Osteocyte (in vitro differentiated cells): ENCODE measurements around the gene GLT1D1. TPM values are rescaled to one million over a fixed set of nuclear protein-coding genes. Genes with fewer than 3 reads are reported as not detected.
"Not testable (repeated sequence)": the region's sequence is repeated elsewhere in the genome, so short reads cannot be mapped to it uniquely, and the experiment has no call there.

ENCODE experiments used
- DNase-seq: peaks from one replicate; pipeline ENCODE4 v3.0.0; 2021; ENCODE audit warnings: mixed read lengths; ENCODE audit not compliant: unreplicated experiment; ENCODE audit errors: extremely low spot score
- H3K27ac Mint-ChIP-seq: one replicate; pipeline ENCODE4 v1.8.0; 2021; ENCODE audit warnings: mild to moderate bottlenecking, mixed read lengths; ENCODE audit not compliant: unreplicated experiment
- H3K27me3 Mint-ChIP-seq: one replicate; pipeline ENCODE4 v1.8.0; 2021; ENCODE audit warnings: mixed read lengths; ENCODE audit not compliant: unreplicated experiment
- H3K36me3 Mint-ChIP-seq: one replicate; pipeline ENCODE4 v1.8.0; 2021; ENCODE audit warnings: mixed read lengths; ENCODE audit not compliant: unreplicated experiment
- H3K4me1 Mint-ChIP-seq: one replicate; pipeline ENCODE4 v1.8.0; 2021; ENCODE audit warnings: mixed read lengths; ENCODE audit not compliant: unreplicated experiment
- H3K4me3 Mint-ChIP-seq: one replicate; pipeline ENCODE4 v1.8.0; 2021; ENCODE audit warnings: mild to moderate bottlenecking, moderate library complexity, mixed read lengths; ENCODE audit not compliant: unreplicated experiment
- H3K9me3 Mint-ChIP-seq: one replicate; pipeline ENCODE4 v1.8.0; 2021; ENCODE audit warnings: mixed read lengths; ENCODE audit not compliant: unreplicated experiment
- total RNA-seq: library from RNA; stranded (reverse); gene quantifications from 2 replicates; pipeline ENCODE4 v1.2.1, GENCODE V29; 2021
- TF ChIP-seq, protein P1 (sequence below): fragments of 200-600 bp; sonication (generic); IDR thresholded peaks from 2 replicates; pipeline ENCODE4 v1.5.0; 2021; ENCODE audit warnings: antibody characterized with exemption, mild to moderate bottlenecking, moderate library complexity

The GLT1D1 gene
- total RNA-seq, 1 donor from 2014 or later = 0.11 TPM

GRCh38 chr12:128827724-128828123 lies 25.6 kb upstream of the GLT1D1 start:
- no peak for DNase-seq
- TF ChIP-seq, protein P1, sequence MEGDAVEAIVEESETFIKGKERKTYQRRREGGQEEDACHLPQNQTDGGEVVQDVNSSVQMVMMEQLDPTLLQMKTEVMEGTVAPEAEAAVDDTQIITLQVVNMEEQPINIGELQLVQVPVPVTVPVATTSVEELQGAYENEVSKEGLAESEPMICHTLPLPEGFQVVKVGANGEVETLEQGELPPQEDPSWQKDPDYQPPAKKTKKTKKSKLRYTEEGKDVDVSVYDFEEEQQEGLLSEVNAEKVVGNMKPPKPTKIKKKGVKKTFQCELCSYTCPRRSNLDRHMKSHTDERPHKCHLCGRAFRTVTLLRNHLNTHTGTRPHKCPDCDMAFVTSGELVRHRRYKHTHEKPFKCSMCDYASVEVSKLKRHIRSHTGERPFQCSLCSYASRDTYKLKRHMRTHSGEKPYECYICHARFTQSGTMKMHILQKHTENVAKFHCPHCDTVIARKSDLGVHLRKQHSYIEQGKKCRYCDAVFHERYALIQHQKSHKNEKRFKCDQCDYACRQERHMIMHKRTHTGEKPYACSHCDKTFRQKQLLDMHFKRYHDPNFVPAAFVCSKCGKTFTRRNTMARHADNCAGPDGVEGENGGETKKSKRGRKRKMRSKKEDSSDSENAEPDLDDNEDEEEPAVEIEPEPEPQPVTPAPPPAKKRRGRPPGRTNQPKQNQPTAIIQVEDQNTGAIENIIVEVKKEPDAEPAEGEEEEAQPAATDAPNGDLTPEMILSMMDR = no peak
- Mint-ChIP-seq H3K27ac (no peak overlapping the region), H3K27me3 (no peaks in the 10 kb centered on the region), H3K9me3 (no peaks in the 10 kb centered on the region), H3K4me3 (no peak overlapping the region), H3K36me3 (no peaks in the 10 kb centered on the region), H3K4me1 (peaks cover 13% of the 10 kb centered on the region)

DNA sequence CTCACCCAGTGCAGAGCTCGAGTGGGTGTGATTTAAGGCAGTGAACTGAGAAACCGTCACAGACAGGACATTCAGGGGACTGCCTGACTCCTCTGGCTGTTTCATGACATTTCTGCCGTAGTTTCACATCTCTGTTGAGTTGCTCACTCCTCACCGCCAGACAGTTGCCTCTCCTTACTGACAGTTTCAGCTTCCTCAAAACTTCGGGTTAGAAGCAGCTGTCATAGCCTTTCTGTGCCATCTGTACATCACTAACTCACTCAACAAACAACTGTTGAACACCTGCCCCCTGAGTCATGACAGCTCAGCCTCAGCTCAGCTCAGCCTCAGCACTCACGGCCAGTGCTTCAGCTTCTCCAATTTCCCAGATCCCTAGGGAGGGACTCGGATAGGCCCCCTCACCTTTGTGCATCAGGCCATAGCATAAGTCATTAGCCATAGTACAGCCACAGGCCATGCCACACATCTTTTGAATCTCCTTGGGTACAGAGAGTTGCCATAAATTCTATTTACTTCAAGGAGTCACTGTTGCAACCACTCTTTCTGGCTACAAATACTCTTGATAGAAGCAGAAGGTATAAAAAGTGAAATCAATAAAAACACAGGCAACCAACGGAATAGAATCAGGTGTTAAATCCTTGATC lies 23.3 kb upstream of the GLT1D1 start:
- H3K27ac Mint-ChIP-seq = no peak overlapping the region
- H3K27me3 Mint-ChIP-seq = no peaks in the 10 kb centered on the region
- H3K4me3 Mint-ChIP-seq = no peak overlapping the region
- no peak for DNase-seq
- H3K36me3 Mint-ChIP-seq = no peaks in the 10 kb centered on the region
- TF ChIP-seq, protein P1 = no peak
- H3K4me1 Mint-ChIP-seq = peaks cover 2% of the 10 kb centered on the region
- H3K9me3 Mint-ChIP-seq = no peaks in the 10 kb centered on the region

GRCh38 chr12:128830505-128830893 lies 22.8 kb upstream of the GLT1D1 start:
- TF ChIP-seq, protein P1 = no peak
- Mint-ChIP-seq H3K27me3 (no peaks in the 10 kb centered on the region), H3K9me3 (no peaks in the 10 kb centered on the region), H3K36me3 (peaks cover 3% of the 10 kb centered on the region), H3K4me3 (no peak overlapping the region), H3K27ac (no peak overlapping the region), H3K4me1 (peaks cover 2% of the 10 kb centered on the region)
- DNase-seq = no peak

DNA sequence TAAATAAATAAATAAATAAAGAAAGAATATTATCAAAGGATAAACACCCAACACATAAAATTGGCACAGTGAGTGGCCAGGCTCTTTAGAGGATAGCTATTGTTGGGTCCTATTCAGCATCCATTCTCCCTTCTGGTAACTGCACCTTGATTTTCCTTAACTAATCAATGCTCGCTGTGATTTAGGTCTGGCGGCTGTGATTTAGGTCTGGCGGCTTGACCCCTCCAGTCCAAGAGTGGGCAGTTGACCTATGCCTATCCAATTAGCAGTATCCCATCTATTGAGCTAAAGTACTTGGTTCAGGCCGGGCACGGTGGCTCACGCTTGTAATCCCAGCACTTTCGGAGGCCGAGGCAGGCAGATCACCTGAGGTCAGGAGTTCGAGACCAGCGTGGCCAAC lies 19.9 kb upstream of the GLT1D1 start:
- H3K27me3 Mint-ChIP-seq = no peaks in the 10 kb centered on the region
- DNase-seq = no peak
- H3K4me1 Mint-ChIP-seq = no peaks in the 10 kb centered on the region
- H3K36me3 Mint-ChIP-seq = peaks cover 3% of the 10 kb centered on the region
- TF ChIP-seq, protein P1 = no peak
- no peak overlapping the region for H3K4me3 Mint-ChIP-seq
- no peaks in the 10 kb centered on the region for H3K9me3 Mint-ChIP-seq
- no peak overlapping the region for H3K27ac Mint-ChIP-seq

DNA sequence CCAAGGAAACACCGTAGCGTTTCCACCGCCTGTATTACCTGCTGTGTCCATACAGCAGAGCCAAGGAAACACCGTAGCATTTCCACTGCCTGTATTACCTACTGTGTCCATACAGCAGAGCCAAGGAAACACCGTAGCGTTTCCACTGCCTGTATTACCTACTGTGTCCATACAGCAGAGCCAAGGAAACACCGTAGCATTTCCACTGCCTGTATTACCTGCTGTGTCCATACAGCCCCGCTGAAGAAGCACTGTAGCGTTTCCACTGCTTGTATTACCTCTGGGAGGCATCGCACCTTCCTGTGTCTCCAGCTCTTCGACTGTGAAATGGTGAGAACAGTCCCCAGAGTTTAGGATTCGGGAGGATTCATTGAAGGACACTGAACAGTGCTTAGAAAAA lies 13.4 kb upstream of the GLT1D1 start:
- not testable (repeated sequence) for H3K4me3 Mint-ChIP-seq, H3K27ac Mint-ChIP-seq, H3K27me3 Mint-ChIP-seq, H3K4me1 Mint-ChIP-seq, H3K9me3 Mint-ChIP-seq, DNase-seq, H3K36me3 Mint-ChIP-seq
